HG03457 (cell line): ENCODE measurements around the gene TPK1.
A peak's percentile ranks its signal among the peaks of the same experiment; 100 is the strongest.
"Not testable (repeated sequence)": the region's sequence is repeated elsewhere in the genome, so short reads cannot be mapped to it uniquely, and the experiment has no call there.

Experiments
- ATAC-seq: cut with Tn5 transposase; IDR thresholded peaks from one replicate; pipeline ENCODE4 v1.9.1; 2021; ENCODE audit warnings: moderate number of reproducible peaks; ENCODE audit not compliant: unreplicated experiment

TPK1 gene

DNA sequence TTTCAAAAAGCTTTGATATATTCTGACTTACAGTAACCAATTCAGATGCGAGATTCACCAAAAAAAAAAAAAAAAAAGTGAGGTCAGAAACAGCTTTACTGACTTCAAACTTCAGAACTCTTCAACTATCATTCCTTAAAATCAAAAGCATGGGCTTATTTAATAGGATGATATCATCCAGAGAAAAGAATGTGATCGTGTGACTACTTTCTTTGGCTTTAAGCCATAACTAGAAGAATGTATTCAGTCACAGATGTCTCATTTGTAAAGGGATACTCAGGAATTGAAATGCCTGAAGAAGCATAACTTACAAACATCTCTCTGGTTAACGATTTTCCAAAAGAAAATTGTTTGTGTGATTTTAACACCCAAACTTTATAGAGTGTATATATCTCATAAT lies 11.5 kb downstream of the TPK1 start:
- no peak for ATAC-seq

DNA sequence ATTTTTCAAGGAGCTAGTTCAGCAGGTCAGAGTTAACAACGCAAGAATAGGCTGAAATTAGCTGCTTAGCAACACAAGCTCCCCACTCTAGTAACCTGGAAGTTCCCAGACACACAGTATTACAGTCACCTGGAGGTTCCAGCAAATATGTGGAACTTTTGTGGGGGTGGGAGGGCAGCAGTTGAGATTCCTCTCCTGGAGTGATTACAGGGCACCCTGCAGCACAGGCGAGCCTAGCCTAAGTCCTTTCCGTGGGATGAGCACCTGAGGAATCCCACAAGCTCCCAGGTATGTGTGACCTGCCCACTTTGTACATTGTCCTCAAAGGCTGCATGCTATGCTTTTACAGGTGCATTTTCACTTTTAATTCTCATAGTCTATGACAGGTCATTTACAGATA lies 13.6 kb downstream of the TPK1 start:
- no peak for ATAC-seq

DNA sequence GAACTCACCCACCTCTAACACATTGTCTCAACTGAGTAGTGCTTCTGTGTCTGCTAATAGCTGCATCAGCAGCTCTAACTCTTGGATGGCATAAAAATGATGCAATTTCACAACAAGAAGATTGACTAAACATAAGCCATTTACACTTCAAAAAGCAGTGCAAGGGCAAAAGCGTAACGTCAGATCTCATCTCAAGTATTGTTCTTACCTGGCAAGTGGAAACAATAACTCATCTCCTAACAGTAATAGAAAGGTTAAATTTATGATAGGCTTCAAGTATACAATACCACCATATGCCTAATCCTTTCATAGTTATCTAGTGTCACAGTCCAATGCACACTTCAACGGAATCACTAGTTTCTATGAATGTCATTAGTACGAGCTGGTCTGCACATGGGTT lies 14.8 kb downstream of the TPK1 start:
- peak; percentile 50 for ATAC-seq

DNA sequence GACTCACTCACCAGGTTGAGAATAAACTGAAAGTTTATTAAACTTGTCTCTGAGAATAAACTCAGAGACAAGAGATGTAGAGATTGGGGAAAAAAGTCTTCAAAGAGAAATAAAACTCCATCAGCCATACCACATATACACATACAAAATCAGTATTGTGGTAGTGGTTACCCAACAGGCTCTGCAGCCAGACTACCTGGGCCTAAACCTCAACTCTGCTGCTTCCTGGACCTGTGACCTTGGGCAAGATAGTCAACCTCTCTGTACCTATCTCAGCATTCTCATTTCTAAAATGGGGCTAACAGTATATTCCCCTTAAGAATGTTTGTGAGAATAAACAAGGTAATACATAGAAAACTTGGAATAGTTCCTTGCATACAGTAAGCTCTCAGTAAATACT lies 15.3 kb downstream of the TPK1 start:
- no peak for ATAC-seq

DNA sequence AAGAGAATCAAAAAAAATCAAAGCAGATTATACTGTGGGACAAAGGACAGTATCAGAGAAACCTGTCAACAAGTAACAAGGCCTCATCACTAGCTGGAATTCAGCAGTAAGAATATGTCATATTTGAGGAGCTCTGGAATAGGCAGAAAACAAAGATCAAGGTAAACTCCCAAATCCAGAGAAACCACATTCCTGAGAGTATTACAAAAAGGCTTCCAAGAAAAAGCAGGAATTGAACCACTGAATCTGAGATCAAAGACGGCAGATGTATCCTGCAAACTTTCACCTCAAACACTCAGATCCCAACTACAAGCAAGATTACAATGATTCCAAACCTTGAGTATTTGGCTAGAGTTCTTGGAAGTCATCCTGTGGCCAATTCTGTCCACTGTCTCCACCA lies 16.3 kb downstream of the TPK1 start:
- no peak for ATAC-seq

DNA sequence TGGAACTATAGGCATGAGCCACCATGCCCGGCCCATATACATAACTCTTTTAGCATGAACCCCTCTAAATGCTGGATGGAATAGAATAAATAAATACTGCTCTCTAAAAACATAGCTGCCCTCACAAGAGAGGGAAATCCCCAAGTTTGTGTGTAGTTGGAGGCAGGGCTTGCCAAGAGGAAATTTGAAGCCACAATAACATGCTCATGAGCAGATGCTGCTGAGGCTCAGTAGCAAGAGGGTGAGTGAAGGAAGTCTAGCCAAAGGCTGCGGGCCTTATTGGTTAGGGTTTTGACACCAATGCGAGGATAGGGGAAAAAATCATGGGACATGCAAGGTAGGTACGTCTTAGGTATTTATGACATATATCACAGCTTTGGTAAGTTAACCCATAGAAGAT lies 17.3 kb downstream of the TPK1 start:
- peak; percentile 78 for ATAC-seq

DNA sequence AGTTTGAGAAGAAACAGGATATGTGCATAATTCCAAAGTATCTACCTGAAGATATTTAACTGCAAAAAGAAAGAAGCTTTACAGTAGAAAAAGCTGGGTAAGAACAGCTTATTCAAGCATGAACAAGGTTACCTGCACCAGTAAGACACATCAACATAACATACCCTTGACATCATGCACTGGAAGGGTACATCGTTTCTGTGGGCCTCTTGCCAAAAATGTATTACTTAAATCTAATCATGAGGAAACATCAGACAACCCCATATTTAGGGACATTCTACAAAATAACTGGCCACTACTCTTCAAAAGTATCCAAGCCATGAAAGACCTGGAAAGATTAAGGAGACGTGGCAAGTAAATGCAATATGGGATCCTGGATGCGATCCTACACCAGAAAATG lies 18.9 kb downstream of the TPK1 start:
- no peak for ATAC-seq

DNA sequence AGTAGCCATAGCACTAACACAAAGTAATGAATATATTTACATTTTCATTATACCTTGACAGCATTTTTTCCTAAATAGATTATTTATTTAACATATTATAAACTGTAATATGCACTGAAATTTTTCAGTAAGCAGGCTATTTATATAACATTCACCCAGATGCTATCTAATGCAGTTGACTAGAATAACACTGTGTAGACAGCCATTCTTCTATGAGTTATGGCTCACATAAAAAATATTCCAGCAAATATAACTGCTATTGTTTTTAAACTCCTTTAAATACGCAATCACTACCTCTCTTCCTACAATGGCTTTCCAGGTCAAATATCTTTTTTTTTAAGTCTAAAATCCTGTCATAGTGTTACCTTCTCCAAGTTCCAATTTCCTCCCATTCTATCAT lies 21.6 kb downstream of the TPK1 start:
- ATAC-seq = no peak

DNA sequence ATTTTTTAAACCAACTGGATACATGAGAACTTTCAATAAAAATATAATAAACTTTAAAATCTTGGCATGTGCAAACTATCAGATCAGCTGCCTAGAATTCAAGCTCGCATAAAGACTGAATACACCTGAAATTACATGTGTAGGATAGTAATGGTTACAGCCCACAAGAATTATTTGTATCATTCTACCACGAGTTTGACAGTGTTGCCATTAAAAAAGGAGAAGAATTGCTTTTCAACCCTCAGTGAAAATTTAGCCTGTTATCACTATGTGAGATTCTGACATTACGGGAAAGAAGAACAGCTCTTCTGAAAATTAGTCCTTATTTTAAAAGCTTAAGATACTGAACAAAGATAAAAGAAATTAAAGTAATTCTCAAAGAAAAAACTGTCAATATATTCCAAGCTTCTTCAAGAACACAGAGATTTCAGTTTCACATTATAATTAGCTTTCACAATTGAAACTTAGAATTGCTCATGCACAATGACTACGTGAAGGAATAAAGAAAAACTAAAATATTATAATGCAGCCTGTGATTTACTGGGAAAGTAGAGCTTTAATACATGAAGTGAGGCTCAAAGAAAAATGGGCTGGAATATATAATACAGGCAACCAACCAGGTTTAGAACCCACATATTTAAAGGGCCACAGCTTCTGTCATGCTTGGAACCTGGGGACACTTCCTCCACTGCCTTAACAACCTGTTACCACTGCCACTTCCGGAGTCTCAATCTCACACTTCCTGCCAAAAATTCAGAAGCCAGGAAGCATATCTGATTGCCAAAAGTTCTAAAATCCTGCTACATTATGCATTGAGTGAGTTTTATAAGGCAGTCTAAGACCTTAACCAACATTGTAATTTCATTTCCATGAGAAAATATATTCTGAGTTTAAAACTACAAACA lies 23.2 kb downstream of the TPK1 start:
- peak; percentile 88 for ATAC-seq

DNA sequence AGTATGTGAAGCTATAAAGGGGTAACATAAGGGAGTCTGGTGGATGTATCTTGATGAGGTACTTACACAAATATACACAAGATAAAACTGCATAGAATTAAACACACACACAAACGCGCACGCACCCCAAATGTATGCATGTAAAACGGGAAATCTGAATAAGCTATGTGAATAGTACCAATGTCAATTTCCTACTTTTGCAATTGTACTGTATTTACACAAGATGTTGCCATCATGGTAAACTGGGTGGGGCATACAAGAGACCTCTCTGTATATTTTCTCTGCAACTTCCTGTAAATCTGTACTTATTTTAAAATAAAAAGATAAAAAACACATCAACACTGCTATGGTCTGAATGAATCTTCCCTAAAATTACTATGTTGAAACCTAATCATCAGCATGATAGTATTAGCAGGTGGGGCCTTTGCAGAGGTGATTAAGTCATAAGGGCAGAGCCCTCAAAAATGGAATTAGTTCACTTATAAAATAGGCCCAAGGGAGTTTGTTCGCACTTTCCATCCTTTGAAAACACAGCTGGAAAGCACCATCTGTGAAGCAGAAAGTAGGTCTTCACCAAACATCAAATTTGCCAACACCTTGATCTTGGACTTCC lies 30.1 kb downstream of the TPK1 start:
- no peak for ATAC-seq

DNA sequence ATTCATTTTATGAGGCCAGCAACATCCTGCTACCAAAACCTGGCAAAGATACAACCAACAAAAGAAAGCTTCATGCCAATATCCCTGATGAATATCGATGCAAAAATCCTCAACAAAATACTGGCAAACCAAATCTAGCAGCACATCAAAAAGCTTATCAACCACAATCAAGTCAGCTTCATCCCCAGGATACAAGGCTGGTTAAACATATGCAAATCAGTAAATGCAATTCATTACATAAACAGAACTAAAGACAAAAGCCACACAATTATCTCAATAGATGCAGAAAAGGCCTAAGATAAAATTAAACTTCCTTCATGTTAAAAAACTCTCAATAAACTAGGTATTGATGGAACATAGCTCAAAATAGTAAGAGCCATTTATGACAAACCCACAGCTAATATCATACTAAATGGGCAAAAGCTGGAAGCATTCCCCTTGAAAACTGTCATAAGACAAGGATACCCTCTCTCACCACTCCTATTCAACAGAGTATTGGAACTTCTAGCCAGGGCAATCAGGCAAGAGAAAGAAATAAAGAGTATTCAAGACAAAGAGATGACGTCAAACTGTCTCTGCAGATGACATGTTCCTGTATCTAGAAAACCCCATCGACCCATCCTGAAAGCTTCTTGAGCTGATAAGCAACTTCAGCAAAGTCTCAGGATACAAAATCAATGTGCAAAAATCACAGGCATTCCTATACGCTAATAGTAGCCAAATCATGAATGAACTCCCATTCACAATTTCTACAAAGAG lies 35.0 kb downstream of the TPK1 start:
- not testable (repeated sequence) for ATAC-seq

DNA sequence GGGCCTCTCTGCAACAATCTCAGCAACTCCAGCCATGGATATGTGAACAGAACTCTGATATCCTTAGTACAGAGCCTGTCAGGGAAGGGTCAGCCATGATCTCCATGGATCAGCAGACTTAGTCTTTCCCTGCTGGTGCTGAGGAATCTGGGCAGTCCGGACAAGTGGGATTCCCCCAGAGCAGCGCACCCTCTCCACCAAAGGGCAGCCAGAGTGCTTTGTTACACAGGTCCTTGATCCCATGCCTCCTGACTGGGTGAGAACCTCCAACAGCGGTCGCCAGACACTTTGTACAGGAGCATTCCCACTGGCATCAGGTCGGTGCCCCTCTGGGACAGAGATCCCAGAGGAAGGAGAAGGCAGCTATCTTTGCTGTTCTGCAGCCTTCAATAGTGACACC lies 38.9 kb downstream of the TPK1 start:
- no peak for ATAC-seq

DNA sequence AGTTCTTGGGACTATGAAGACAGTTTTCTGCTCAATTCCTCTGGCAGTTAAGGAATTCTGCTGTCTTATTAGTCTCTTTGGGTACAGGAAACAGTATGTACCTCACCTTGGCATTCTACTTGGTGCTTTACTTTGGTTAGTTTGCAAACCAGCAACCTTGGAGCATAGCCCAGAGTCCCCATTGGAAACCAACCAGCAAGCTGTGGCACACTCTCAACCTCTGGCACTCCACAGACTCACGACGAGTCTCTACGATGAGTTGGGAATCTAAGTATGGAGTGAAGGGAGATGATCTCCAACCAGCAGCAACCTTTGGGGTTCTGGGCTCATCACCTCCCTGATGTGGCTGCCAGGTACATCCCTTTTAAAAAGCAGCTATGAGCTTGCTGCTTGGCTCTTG lies 43.8 kb downstream of the TPK1 start:
- no peak for ATAC-seq

DNA sequence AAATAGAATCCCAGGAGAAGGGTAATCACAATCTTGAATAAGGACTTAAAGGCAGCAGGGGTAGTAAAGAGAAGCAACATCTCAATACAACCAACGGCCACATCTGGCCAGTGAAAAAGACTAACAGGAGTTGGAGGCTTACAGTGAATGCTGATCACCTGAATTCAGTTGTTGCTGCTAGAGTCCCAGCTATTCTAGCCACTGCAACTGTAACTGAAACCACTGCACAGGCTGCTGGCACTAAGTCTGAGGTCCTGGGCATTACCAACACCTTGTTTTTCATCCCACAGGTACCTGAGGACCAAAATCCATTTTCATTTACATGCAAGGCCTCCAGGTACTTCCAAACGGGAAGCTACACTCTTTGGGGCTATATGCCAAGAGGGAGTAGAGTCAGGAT lies 44.4 kb downstream of the TPK1 start:
- no peak for ATAC-seq

DNA sequence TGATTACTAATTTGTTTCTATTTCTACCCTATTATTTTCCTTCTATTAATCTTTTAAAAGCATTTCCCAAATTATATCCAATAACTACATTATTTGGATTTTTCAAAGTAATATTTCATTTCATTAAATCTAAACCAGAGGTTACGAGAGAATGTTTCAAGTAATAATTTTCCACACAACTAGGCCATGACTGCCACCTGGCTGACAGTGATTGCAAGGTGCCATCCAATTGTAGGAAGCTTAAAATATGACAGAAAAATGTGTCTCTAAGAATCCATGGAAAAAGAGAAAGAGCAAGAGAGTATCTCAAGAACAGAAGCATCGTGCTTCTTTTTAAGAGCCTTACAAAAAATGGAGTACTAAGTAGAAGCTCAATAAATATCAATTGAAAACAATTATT lies 48.7 kb downstream of the TPK1 start:
- no peak for ATAC-seq

DNA sequence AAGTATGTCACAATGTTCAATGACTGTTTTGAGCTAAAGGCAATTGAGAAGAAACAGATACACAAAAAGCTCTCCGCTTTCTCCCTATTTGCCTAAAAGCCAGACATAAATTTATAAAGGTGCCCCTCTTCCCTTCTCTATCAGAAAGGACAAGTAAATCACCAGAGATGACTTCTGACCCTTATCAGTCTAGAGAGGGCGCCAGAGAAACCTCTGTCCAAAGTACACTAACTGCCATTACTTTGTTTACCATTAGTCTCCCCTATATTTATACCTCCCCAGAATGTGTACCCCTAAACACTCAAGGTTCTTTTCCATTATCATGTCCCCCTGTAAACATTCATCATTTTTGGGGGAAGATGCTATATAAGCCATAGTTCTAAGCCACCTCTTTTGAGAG lies 49.3 kb downstream of the TPK1 start:
- ATAC-seq = peak; percentile 67

DNA sequence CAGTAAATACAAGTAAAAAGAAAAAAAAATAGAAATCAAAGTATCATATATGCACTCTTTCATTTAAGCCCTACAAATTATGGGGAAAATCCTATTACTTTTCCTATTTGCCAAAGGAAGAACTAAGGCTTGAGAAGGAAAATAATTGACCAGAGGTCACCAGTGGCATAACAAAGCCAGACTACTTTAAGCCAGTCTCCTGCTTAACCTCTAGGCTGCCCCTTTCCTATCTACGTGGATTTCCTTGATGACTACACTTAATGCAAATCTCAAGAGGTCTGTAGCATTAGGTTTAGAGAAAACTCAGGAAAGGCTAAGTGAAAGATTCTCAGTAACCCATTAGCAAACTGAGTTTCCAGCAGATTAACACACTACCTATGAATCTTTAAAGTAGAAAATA lies 49.8 kb downstream of the TPK1 start:
- peak; percentile 3 for ATAC-seq

DNA sequence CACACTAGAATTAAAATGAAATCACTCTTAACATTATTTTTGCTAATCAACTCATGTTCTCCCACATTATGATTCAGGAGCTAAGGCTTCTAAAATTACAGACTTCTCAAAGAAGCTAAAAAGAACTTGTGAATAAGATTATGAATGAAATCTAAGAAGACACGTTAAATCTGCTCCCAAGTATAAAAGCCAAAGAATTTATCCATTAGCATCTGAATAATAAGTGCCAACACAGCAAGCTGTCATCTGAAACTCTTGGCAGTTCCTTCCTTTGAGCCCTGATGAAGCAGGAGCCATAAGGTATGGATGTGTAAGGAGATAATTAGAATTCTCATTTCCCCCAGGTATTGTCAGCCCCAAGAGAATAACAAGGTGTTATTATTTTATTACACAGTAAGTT lies 50.3 kb downstream of the TPK1 start:
- ATAC-seq = no peak

DNA sequence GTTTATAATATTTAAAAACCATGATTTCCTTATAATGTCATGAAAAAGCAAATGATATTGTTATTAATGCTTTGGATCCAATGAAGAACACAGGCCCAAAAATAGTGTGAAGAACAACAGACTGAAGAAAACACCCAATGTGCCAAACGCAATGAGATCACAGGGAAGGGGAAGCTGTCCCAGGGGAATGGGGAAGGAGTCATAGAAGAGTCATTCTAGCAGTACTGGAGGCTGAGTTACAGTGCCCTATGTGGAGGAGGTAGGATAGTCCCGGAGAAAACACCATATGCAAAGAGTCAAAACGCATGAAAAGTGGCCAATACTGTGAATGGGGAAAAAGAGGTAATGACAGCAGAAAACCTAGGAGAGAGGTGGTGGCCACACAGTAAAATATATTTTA lies 50.9 kb downstream of the TPK1 start:
- ATAC-seq = no peak

DNA sequence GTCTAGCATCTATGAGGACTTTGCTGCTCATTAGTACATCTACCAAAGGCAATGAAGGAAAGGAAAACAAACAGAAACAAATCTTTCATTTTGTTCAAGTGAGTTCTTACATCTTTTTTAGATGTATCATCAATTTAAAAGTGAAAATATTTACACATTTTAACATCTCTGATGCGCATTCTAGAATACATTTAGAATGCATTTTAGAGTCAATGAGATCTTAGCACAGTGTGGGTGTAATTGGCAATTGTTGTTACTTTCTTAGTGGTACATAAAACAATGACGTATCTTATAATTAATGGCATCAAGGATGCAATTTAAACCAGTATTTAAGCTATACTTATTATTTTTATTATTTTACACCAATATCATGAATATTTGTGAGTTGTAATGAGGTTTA lies 51.4 kb downstream of the TPK1 start:
- no peak for ATAC-seq

DNA sequence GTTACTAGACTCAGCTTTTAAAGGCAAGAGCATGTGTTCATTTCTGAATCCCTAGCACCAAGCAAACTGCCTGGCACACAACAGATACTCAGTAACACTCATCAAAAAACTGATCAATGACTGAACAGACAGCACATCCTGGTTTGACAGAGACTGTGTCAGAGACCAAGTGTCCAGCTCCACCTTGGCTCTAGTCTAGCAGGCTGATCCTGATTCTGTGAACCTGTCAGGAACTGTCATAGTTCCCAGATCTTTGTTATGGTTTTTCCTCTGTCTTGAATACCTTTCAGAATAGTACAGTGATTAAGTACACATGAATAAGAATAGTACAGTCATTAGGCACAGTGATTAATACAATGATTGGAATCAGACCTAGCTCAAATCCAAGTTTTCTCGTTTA lies 53.0 kb downstream of the TPK1 start:
- ATAC-seq = no peak

DNA sequence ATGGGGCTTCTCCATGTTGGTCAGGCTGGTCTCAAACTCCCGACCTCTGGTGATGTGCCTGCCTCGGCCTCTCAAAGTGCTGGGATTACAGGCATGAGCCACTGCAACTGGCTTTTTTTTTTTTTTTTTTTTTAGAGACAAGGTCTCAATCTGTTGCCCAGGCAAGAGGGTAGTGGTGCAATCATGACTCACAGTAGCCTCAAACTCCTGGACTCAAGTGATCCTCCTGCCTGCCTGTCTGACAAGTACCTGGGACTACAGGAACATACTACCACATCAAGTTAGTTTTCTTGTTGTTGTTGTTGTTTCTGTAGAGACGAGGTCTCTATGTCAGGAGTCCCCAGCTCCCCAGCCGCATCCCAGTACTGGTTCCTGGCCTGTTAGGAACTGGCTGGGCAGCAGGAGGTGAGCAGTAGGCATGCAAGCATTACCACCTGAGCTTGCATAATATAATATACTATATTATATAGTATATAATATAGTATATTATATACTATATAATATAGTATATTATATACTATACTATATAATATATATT lies 55.7 kb downstream of the TPK1 start:
- no peak for ATAC-seq
